Nephron progenitor cell (in vitro differentiated cells): ENCODE results near the gene FANCL.
"Not testable (repeated sequence)": the region's sequence is repeated elsewhere in the genome, so short reads cannot be mapped to it uniquely, and the experiment has no call there.

Experiments
- DNase-seq: peaks from one replicate; pipeline ENCODE4 v3.0.0; 2021
- H3K27ac Mint-ChIP-seq: 2 replicates; pipeline ENCODE4 v1.8.0; 2021; ENCODE audit warnings: mild to moderate bottlenecking, moderate library complexity, mixed read lengths
- H3K27me3 Mint-ChIP-seq: 2 replicates; pipeline ENCODE4 v1.8.0; 2021; ENCODE audit warnings: mild to moderate bottlenecking, low read depth, mixed read lengths; ENCODE audit not compliant: poor library complexity
- H3K36me3 Mint-ChIP-seq: 2 replicates; pipeline ENCODE4 v1.8.0; 2021; ENCODE audit warnings: low read depth, mixed read lengths
- H3K4me1 Mint-ChIP-seq: 2 replicates; pipeline ENCODE4 v1.8.0; 2021; ENCODE audit warnings: mixed read lengths
- H3K4me3 Mint-ChIP-seq: 2 replicates; pipeline ENCODE4 v1.8.0; 2021; ENCODE audit warnings: mild to moderate bottlenecking, moderate library complexity, mixed read lengths
- H3K9me3 Mint-ChIP-seq: 2 replicates; pipeline ENCODE4 v1.8.0; 2021; ENCODE audit warnings: mild to moderate bottlenecking, moderate library complexity, mixed read lengths
- TF ChIP-seq, protein P1 (sequence below): fragments of 200-600 bp; sonication (generic); IDR thresholded peaks from 2 replicates; pipeline ENCODE4 v1.5.0; 2021; ENCODE audit warnings: antibody characterized with exemption

FANCL gene

DNA sequence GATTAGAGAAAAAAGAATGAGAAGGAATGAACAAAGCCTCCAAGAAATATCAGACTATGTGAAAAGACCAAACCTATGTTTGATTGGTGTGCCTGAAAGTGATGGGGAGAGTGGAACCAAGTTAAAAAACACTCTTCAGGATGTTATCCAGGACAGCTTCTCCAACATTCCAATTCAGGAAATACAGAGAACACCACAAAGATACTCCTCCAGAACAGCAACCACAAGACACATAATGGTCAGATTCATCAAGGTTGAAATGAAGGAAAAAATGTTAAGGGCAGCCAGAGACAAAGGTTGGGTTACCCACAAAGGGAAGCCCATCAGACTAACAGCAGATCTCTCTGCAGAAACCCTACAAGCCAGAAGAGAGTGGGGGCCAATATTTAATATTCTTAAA lies 71.3 kb downstream of the FANCL start:
- DNase-seq, H3K4me1 Mint-ChIP-seq, H3K4me3 Mint-ChIP-seq, H3K27ac Mint-ChIP-seq, H3K27me3 Mint-ChIP-seq: not testable (repeated sequence)
- Mint-ChIP-seq H3K36me3 (peaks cover 64% of the 10 kb centered on the region), H3K9me3 (peaks cover 50% of the 10 kb centered on the region)

DNA sequence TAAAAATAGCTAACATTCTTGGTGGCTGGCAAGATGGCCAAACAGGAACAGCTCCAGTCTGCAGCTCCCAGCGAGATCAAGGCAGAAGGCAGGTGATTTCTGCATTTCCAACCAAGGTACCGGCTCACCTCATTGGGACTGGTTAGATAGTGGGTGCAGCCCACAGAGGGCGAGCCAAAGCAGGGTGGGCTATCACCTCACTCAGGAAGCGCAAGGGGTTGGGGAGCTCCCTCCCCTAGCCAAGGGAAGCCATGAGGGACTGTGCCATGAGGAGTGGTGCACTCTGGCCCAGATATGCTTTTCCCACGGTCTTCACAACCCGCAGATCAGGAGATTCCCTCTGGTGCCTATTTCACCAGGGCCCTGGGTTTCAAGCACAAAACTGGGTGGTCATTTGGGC lies 73.0 kb downstream of the FANCL start:
- H3K27ac Mint-ChIP-seq, H3K4me3 Mint-ChIP-seq, H3K4me1 Mint-ChIP-seq, H3K27me3 Mint-ChIP-seq, DNase-seq: not testable (repeated sequence)
- Mint-ChIP-seq H3K9me3 (peaks cover 34% of the 10 kb centered on the region), H3K36me3 (peaks cover 46% of the 10 kb centered on the region)

DNA sequence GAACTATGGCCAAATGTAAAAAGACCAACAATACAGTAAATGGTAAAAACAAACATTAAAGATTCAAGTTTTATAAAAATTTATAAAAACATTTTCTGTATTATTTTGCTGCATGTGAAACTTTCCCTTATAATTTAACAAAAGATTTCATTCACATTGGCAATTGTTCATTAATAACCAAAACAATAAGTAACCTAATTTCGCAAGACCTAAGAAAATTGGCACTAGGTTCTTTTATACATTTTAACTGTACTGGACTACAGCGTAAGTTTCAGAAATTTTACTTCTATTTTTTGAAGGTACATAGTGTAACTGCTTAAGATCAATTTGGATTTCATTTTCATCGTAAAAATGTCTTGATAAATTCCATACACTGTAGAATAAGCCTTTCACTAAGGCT lies 77.2 kb downstream of the FANCL start:
- H3K27ac Mint-ChIP-seq: no peak overlapping the region
- H3K9me3 Mint-ChIP-seq: no peaks in the 10 kb centered on the region
- no peak overlapping the region for H3K4me3 Mint-ChIP-seq
- DNase-seq: no peak
- no peaks in the 10 kb centered on the region for H3K4me1 Mint-ChIP-seq
- TF ChIP-seq, protein P1, sequence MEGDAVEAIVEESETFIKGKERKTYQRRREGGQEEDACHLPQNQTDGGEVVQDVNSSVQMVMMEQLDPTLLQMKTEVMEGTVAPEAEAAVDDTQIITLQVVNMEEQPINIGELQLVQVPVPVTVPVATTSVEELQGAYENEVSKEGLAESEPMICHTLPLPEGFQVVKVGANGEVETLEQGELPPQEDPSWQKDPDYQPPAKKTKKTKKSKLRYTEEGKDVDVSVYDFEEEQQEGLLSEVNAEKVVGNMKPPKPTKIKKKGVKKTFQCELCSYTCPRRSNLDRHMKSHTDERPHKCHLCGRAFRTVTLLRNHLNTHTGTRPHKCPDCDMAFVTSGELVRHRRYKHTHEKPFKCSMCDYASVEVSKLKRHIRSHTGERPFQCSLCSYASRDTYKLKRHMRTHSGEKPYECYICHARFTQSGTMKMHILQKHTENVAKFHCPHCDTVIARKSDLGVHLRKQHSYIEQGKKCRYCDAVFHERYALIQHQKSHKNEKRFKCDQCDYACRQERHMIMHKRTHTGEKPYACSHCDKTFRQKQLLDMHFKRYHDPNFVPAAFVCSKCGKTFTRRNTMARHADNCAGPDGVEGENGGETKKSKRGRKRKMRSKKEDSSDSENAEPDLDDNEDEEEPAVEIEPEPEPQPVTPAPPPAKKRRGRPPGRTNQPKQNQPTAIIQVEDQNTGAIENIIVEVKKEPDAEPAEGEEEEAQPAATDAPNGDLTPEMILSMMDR: no peak
- H3K27me3 Mint-ChIP-seq: no peaks in the 10 kb centered on the region
- H3K36me3 Mint-ChIP-seq: peaks cover 30% of the 10 kb centered on the region

DNA sequence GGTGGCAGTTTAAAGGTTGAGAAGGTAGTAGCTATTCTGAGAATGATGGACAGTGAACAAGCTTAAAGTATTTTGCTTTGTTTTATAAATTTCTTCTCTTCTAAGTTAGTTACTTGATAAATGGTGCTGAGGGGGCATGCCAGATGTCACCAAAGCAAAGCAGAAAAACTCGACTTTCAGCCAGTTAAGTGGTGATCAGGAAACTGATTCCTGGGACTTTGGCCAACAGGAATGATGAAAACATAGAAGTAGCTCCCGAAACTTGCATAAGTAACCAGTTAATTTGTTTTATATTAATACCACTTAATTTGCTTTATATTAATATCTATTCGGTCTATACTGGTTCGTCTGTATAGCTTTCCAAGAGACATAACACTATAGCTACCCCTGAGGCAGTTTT lies 82.6 kb downstream of the FANCL start:
- no peak for DNase-seq
- no peaks in the 10 kb centered on the region for H3K9me3 Mint-ChIP-seq
- no peak overlapping the region for H3K27ac Mint-ChIP-seq
- no peaks in the 10 kb centered on the region for H3K27me3 Mint-ChIP-seq
- no peak overlapping the region for H3K4me3 Mint-ChIP-seq
- TF ChIP-seq, protein P1: no peak
- H3K36me3 Mint-ChIP-seq: peaks cover 51% of the 10 kb centered on the region
- H3K4me1 Mint-ChIP-seq: peaks cover 6% of the 10 kb centered on the region

DNA sequence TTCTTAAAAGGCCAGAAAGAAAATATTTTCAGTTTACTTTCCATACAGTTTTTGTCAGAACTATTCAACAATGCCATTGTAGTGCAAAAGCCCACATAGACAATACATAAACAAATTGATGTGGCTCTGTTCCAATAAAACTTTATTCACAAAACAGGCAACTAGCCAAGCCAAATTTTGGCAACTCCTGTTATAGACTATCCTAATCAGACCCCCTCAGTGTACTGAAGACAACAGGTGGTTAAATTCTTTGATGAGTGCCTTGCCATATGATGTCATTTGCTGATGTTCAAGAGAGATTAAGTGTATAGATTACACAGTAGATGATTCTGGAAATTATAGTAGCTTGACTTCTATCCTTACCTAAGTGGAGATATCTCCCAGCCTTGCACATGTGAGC lies 83.4 kb downstream of the FANCL start:
- DNase-seq: no peak
- Mint-ChIP-seq H3K9me3 (no peaks in the 10 kb centered on the region), H3K27ac (no peak overlapping the region), H3K36me3 (peaks cover 51% of the 10 kb centered on the region), H3K4me3 (no peak overlapping the region), H3K27me3 (no peaks in the 10 kb centered on the region), H3K4me1 (peaks cover 6% of the 10 kb centered on the region)
- TF ChIP-seq, protein P1: no peak

DNA sequence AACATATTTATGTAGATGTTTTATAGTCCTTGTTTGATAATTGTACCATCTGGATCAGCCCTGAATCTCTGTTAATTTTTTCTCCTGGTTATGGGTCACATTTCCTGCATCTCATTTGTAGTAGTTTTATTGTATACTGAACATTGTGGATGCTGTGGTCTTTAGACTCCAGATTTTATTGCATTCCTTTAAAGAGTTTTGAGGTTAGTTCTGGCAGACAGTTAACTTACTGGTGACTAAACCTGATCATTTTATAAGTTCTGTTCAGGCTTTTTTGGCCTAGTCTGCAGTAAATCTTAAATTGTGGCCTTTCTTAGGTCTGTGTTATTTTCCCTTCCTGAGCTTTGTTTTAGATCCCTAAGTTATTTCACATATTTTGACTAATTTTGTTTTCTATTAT lies 84.3 kb downstream of the FANCL start:
- peaks cover 51% of the 10 kb centered on the region for H3K36me3 Mint-ChIP-seq
- no peaks in the 10 kb centered on the region for H3K9me3 Mint-ChIP-seq
- no peak for DNase-seq
- H3K4me3 Mint-ChIP-seq: no peak overlapping the region
- TF ChIP-seq, protein P1: no peak
- H3K4me1 Mint-ChIP-seq: peaks cover 6% of the 10 kb centered on the region
- no peaks in the 10 kb centered on the region for H3K27me3 Mint-ChIP-seq
- H3K27ac Mint-ChIP-seq: peak overlapping the region; percentile 15

DNA sequence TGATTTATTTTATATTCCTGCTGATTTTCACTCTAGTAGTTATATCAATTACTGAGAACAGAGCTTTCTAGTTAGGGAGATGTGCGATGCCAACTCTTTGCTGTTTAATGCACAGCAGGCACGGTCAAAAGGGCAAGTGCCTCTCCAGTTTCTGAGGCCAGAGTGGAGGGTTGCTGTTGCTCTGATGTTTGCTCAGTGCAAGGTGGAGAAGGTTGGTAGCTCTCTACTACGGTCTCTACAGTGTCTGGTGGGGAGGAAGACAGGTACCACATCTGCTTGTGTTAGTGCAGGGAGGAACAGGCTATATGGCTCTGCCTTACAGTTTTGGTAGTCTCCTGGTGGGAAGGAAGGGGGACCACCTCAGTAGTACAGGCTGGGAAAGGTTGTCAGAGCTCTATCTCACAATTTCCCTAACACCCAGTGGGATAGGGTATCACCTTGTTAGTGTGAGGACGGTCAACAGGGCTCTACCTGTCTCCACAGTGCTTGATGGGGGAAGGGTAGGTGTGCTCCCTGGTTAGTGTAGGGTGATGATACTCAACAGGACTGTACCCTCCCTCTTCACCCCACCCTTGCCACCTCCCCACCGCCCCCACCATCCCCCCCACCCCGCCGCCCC lies 85.9 kb downstream of the FANCL start:
- TF ChIP-seq, protein P1: no peak
- Mint-ChIP-seq H3K4me1 (peaks cover 6% of the 10 kb centered on the region), H3K9me3 (no peaks in the 10 kb centered on the region), H3K27me3 (no peaks in the 10 kb centered on the region), H3K4me3 (no peak overlapping the region), H3K36me3 (peaks cover 39% of the 10 kb centered on the region), H3K27ac (peak overlapping the region; percentile 78)
- DNase-seq: no peak
